Skin epidermis (tissue), 12 donors: ENCODE results near the gene VPS4A.
"Not testable (repeated sequence)": the region's sequence is repeated elsewhere in the genome, so short reads cannot be mapped to it uniquely, and the experiment has no call there.

Experiments used
- H3K27ac ChIP-seq, 21 experiments: fragments of 200-600 bp; sonication (generic) in 11 of 21; one replicate each; pipeline ENCODE4 v1.5.0; 2020; ENCODE audit warnings: mild to moderate bottlenecking in 3 of 21, inconsistent platforms in 2 of 21, moderate library complexity in 2 of 21
- H3K4me3 ChIP-seq, 7 experiments: fragments of 200-600 bp; sonication (generic) in 2 of 7; one replicate each; pipeline ENCODE4 v1.5.0; 2020; ENCODE audit warnings: inconsistent platforms in 2 of 7, mild to moderate bottlenecking in 2 of 7, moderate library complexity in 1 of 7

VPS4A gene

GRCh38 chr16:69349536-69349935 is 38.4 kb downstream of the VPS4A start:
- H3K27ac ChIP-seq = no peak overlapping the region
- H3K4me3 ChIP-seq = no peak overlapping the region

GRCh38 chr16:69350536-69351133 is 39.5 kb downstream of the VPS4A start:
- Histone ChIP-seq H3K27ac (no peak overlapping the region), H3K4me3 (no peak overlapping the region)

GRCh38 chr16:69351309-69352027 is 40.3 kb downstream of the VPS4A start, which contains the start of gene TMED6:
Gene TMED6, minus strand, starts transcription at chr16:69351786. Its CDS starts 33 bp downstream, at chr16:69351753.
- Histone ChIP-seq H3K27ac (no peak within 1 kb of the TSS), H3K4me3 (no peak within 1 kb of the TSS)

GRCh38 chr16:69360070-69360469 is 48.9 kb downstream of the VPS4A start:
- H3K4me3 ChIP-seq, H3K27ac ChIP-seq: not testable (repeated sequence)

- Histone ChIP-seq H3K27ac (no peak overlapping the region), H3K4me3 (no peak overlapping the region)
Observed at GRCh38 chr16:69363281-69363717, 52.1 kb downstream of the VPS4A start.

DNA sequence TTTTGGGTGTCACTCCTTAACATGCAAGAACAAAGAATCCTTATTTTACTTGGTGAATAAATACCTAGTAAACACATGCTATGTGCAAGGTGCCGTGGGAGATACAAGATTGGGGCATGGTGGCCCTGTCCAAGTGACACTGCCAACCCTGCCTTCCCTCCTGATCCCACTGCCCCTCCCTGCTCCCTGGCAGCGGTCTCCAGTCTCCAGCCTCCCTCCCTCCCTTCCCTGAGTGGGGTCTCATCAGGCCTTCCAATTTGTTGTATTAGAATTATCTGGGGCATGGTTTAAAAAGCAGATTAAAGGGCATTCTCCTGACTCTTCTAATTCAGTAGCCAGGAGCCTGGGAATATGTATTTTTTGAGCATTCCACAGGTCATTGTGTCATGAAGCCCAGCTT is 52.9 kb downstream of the VPS4A start:
- Histone ChIP-seq H3K4me3 (no peak overlapping the region), H3K27ac (no peak overlapping the region)

GRCh38 chr16:69365901-69366300 is 54.8 kb downstream of the VPS4A start:
- Histone ChIP-seq H3K4me3 (no peak overlapping the region), H3K27ac (no peak overlapping the region)

- Histone ChIP-seq H3K4me3 (no peak overlapping the region), H3K27ac (no peak overlapping the region)
Observed at GRCh38 chr16:69366431-69366830, 55.3 kb downstream of the VPS4A start.

- H3K27ac ChIP-seq = no peak overlapping the region
- H3K4me3 ChIP-seq = no peak overlapping the region
Observed at GRCh38 chr16:69367980-69368379, 56.8 kb downstream of the VPS4A start.

DNA sequence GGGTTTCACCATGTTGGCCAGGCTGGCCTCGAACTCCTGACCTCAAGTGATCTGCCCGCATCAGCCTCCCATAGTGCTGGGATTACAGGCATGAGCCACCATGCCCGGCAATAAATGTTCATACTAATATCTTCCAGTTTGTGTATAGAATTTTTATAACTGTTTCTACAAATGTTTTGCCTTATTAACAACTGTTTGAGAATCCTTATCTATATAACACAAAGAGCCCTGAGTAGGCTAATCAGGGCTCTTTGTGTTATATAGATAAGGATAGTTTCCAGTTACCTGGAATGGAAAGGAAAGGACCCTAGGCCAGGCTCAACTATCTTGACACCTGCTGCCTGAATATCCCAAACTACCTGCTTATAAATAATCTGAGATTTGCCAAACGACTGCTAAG is 57.7 kb downstream of the VPS4A start:
- no peak overlapping the region for H3K27ac ChIP-seq
- H3K4me3 ChIP-seq = no peak overlapping the region

DNA sequence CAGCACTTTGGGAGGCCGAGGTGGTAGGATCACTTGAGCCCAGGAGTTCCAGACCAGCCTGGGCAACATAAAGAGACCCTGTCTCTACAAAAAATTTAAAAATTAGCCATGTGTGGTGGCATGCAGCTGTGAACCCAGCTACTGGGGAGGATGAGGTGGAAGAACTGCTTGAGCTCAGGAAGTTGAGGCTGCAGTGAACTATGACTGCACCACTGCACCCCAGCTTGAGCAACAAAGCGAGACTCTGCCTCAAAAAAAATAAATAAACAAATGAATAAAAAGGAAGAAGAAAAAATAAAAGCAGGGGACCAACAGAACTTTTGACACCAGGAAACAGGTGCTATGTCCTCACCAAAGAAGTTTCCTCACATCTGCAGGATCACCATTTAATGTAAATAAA is 60.4 kb downstream of the VPS4A start:
- no peak overlapping the region for H3K27ac ChIP-seq

DNA sequence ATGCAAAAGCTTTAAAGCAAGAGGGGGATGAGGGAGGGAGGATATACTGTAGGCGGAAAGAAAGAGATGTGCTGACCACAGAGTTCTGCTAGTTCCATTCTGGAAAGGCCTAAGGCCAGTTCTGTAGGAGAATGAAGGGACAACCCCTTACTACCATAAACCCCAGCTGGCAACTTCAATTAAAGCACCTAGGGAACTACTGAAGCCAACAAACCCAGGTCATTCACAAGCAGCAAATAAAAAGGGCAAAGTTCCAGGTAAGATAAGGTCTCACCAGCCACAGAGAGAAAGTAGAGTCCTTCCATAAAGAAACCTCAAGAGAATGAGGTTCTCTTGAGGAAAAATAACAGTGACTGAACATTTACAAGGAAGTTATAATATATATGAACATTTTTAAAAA is 61.9 kb downstream of the VPS4A start:
- H3K27ac ChIP-seq = no peak overlapping the region

More for the DNA sequence above, 60.4 kb downstream of the VPS4A start:
- H3K4me3 ChIP-seq = no peak overlapping the region

More for the DNA sequence above, 61.9 kb downstream of the VPS4A start:
- H3K4me3 ChIP-seq = no peak overlapping the region
